ENCODE measurements around the gene LHFPL2.
"Not testable (repeated sequence)": the region's sequence is repeated elsewhere in the genome, so short reads cannot be mapped to it uniquely, and the experiment has no call there.

Gene LHFPL2

GRCh38 chr5:78648359-78649210 is at the start of gene LHFPL2:
Gene LHFPL2, minus strand, starts transcription at chr5:78648772. Its CDS starts 138,559 bp downstream, at chr5:78510213.
- DNase-seq = peak; percentile 14

DNA sequence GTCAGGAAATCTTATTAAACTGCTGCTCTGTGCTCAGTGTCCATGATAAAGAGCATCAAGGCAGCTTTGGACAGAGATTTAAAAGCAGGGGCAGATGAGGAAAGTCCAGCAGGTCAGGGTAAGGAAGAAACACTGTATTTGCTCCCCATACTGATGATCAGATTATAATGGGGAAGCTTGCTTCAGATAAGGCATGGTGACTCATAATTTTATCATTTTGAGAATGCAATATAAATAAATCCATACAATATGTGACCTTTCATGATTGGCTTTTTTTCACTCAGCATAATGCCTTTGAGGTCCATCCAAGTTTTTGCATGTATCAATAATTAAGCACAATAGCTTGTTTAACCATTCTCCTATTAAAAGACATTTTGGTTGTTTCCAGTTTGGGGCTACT is 48.1 kb upstream of the LHFPL2 start:
- no peak for DNase-seq

DNA sequence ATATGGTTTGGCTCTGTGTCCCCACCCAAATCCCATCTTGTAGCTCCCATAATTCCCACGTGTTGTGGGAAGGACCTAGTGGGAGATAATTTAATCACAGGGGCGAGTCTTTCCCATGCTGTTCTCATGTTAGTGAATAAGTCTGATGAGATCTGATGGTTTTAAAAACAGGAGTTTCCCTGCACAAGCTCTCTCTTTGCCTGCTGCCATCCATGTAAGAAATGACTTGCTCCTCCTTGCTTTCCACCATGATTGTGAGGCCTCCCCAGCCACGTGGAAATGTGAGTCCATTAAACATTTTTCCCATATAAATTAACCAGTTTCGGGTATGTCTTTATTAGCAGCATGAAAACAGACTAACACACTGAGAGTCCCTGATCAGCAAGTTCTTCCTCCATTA is 47.5 kb upstream of the LHFPL2 start:
- DNase-seq = not testable (repeated sequence)

- no peak for DNase-seq
Observed at GRCh38 chr5:78693339-78693738, 44.8 kb upstream of the LHFPL2 start.

GRCh38 chr5:78691084-78691960 is 42.8 kb upstream of the LHFPL2 start:
- DNase-seq = no peak

- DNase-seq = no peak
Observed at GRCh38 chr5:78690253-78690972, 41.8 kb upstream of the LHFPL2 start.

GRCh38 chr5:78689540-78690252 is 41.1 kb upstream of the LHFPL2 start:
- no peak for DNase-seq

- DNase-seq = not testable (repeated sequence)
Observed at GRCh38 chr5:78687514-78687913, 38.9 kb upstream of the LHFPL2 start.

- DNase-seq = not testable (repeated sequence)
Observed at GRCh38 chr5:78683905-78684304, 35.3 kb upstream of the LHFPL2 start.

DNA sequence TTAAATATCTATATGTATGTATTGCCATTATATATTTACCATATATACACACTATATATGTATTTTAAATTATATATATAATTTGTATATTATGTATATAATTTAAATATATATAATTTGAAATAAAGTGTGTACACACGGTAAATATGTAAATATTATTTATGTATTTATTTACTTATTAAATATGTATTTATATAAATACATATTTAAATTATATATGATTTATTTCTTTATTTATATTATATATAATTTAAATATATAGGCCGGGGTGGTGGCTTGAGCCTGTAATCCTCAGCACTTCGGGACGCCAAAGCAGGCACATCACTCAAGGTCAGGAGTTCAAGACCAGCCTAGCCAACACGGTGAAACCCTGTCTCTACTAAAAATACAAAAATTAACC is 31.3 kb upstream of the LHFPL2 start:
- DNase-seq = no peak

- no peak for DNase-seq
Observed at GRCh38 chr5:78677777-78678668, 29.5 kb upstream of the LHFPL2 start.

- no peak for DNase-seq
Observed at GRCh38 chr5:78675956-78676730, 27.6 kb upstream of the LHFPL2 start.

GRCh38 chr5:78673827-78674226 is 25.3 kb upstream of the LHFPL2 start:
- not testable (repeated sequence) for DNase-seq

DNA sequence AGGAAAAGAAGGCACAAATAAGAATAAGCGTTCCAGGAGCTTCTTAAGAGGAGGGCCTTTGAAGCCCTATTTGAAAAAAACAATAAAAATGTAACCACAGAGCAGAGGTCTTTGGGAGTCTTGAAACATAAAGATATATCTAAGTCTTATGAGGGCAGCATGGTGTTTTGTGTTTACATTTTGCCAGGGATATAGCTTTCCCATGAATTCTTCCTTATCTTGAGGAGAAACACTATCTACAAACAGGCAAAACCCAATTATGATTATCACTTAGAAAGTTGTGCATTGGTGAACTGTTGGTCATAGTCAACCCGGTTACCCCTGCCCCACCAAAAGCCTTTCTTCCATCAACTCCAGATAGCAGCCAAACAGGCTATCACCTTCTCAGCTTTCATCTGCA is 23.6 kb upstream of the LHFPL2 start:
- no peak for DNase-seq

DNA sequence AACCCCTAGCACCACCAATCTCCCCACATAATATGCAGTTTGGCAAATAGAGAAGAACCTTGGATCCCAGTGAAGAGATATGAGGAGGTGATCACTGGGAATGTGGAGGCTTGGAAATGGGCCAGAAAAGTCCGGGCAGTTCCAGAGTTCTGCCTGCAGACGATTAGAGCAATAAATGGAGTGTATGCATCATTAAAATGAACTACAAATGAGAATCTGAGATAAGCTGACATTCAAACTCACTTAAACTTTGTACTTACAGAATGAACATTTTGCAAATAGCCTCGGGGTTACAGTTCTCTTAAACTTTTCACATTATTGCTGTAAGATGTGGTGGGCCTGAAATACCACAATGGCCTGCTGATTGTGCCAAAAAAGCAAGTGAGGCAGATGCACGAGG is 23.0 kb upstream of the LHFPL2 start:
- DNase-seq = no peak

- no peak for DNase-seq
Observed at GRCh38 chr5:78670701-78671269, 22.2 kb upstream of the LHFPL2 start.

DNA sequence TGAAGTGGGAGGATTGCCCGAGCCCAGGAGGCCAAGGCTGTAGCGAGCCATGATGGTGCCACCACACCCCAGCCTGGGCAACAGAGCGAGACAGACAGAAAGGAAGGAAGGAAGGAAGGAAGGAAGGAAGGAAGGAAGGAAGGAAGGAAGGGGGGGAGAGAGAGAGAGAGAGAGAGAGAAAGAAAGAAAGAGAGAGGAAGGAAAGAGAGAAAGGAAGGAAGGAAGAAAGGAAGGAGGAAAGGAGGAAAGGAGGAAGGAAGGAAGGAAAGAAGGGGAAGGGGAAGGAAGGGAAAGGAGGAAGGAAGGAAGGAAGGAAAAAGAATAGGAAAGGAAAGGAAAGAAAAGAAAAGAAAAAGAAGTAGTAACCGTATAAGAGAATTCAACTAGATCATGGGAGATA is 20.8 kb upstream of the LHFPL2 start:
- DNase-seq = no peak

DNA sequence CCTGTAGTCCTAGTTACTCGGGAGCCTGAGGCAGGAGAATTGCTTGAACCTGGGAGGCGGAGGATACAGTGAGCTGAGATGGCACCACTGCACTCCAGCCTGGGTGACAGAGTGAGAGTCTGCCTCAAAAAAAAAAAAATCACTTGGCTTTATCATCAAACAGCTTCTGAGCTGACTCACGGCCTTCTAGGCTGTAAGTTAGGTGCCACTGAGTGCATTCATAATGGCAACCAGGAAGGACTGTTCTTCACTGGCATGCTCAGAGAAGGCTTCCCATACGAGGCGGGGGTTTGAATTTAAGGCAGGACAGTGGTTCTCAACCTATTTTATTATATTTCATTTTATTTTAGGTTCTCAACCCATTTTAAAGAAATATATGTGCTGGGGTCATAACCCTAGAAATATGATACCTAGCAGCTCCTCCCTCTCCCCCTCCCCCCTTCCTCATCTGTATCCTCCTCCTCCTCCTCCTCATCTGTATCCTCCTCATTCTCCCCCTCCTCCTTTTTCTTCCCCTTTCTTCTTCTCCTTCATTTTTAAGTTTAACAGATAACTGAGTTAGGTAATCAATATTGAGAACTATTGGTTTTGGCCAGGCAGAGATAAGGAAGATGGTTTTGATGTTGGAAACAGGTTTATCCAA is 19.0 kb upstream of the LHFPL2 start:
- no peak for DNase-seq

DNA sequence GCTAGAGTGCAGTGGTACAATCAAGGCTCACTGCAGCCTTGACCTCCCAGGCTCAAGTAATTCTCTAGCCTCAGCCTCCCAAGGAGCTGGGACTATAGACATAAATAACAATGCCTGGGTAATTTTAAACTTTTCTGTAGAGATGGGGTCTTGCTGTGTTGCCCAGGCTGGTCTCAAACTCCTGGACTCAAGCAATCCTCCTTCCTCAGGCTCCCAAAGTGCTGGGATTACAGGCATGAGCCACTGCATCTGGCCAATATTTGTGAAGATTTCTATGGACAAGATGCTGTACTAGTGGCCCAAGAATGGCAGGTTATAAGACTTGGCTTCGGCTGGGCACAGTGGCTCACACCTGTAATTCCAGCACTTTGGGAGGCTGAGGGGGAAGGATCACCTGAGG is 18.4 kb upstream of the LHFPL2 start:
- DNase-seq = not testable (repeated sequence)

- no peak for DNase-seq
Observed at GRCh38 chr5:78666041-78666444, 17.5 kb upstream of the LHFPL2 start.

All from activated CD4-positive, alpha-beta T cell treated with anti-CD3 and anti-CD28 coated beads, Interleukin-10, Interleukin-2, amounts not matched to agents 100 ng/mL and 50 ng/mL, durations not matched to agents 16 hours and 8 hours (primary cell).